ENCODE data around the gene MPP3. TPM values are rescaled to one million over a fixed set of nuclear protein-coding genes. Genes with fewer than 3 reads are reported as not detected.

Gene MPP3
- polyA plus RNA-seq, 3 donors = 1.5 TPM; not detected in 2

- Histone ChIP-seq H3K79me2 (ENCODE audit: insufficient read depth, low read length) (no peaks in the 10 kb centered on the region), H3K9me3 (replicated peaks in 1 of 2; ENCODE audit: control insufficient read depth in 1 of 2, insufficient read depth in 1 of 2, low read length in 2 of 2) (no peaks in the 10 kb centered on the region), H3K27me3 (ENCODE audit: control insufficient read depth in 2 of 2, insufficient read depth in 2 of 2, low read length in 2 of 2) (no peaks in the 10 kb centered on the region), H3K36me3 (replicated peaks in 1 of 2; ENCODE audit: control insufficient read depth in 1 of 2, insufficient read depth in 2 of 2, low read length in 2 of 2) (no peaks in the 10 kb centered on the region), H3K4me3 (replicated peaks in 1 of 3; ENCODE audit: low read depth in 2 of 3, low read length in 3 of 3) (no peak overlapping the region), H3K9ac (ENCODE audit: insufficient read depth, low read length, poor library complexity, severe bottlenecking) (no peak overlapping the region), H3K27ac (ENCODE audit: low read depth in 1 of 2, low read length in 2 of 2) (no peak overlapping the region), H3K4me2 (replicated peaks; ENCODE audit: extremely low read depth, low read length, poor library complexity, severe bottlenecking) (no peak overlapping the region), H3K4me1 (ENCODE audit: control insufficient read depth in 1 of 2, insufficient read depth in 2 of 2, low read length in 2 of 2) (no peaks in the 10 kb centered on the region), H2AFZ (ENCODE audit: insufficient read depth, low read depth, low read length, poor library complexity, severe bottlenecking) (no peak overlapping the region), H4K20me1 (ENCODE audit: insufficient read depth, low read length) (no peaks in the 10 kb centered on the region)
- 96% methylated on average over 11 of the region's 12 CpGs for WGBS (ENCODE audit: insufficient coverage)
- no peak for TF ChIP-seq CTCF (IDR thresholded peaks at IDR 0.05)
- Mint-ChIP-seq H3K36me3 (peaks cover 6 to 7% of the 10 kb centered on the region in 2 donors), H3K9me3 (no peaks in the 10 kb centered on the region), H3K27ac (no peak overlapping the region), H3K27me3 (ENCODE audit: low read depth in 3 of 3) (peaks cover 0 to 3% (median 0%) of the 10 kb centered on the region in 3 donors), H3K4me1 (no peaks in the 10 kb centered on the region), H3K4me3 (no peak overlapping the region)
- DNase-seq = no peak
- intact Hi-C loops (cut with micrococcal nuclease) = no loop called here
These were observed 7.4 kb downstream of the MPP3 start for GRCh38 chr17:43825567-43825966.

GRCh38 chr17:43823350-43824084 lies 9.4 kb downstream of the MPP3 start:
- Histone ChIP-seq H3K4me1 (ENCODE audit: control insufficient read depth in 1 of 2, insufficient read depth in 2 of 2, low read length in 2 of 2) (no peaks in the 10 kb centered on the region), H3K36me3 (replicated peaks in 1 of 2; ENCODE audit: control insufficient read depth in 1 of 2, insufficient read depth in 2 of 2, low read length in 2 of 2) (no peaks in the 10 kb centered on the region), H3K4me3 (replicated peaks in 1 of 3; ENCODE audit: low read depth in 2 of 3, low read length in 3 of 3) (no peak overlapping the region), H4K20me1 (ENCODE audit: insufficient read depth, low read length) (no peaks in the 10 kb centered on the region), H3K9me3 (replicated peaks in 1 of 2; ENCODE audit: control insufficient read depth in 1 of 2, insufficient read depth in 1 of 2, low read length in 2 of 2) (no peaks in the 10 kb centered on the region), H3K9ac (ENCODE audit: insufficient read depth, low read length, poor library complexity, severe bottlenecking) (no peak overlapping the region), H3K4me2 (replicated peaks; ENCODE audit: extremely low read depth, low read length, poor library complexity, severe bottlenecking) (no peak overlapping the region), H2AFZ (ENCODE audit: insufficient read depth, low read depth, low read length, poor library complexity, severe bottlenecking) (no peak overlapping the region), H3K79me2 (ENCODE audit: insufficient read depth, low read length) (no peaks in the 10 kb centered on the region), H3K27me3 (ENCODE audit: control insufficient read depth in 2 of 2, insufficient read depth in 2 of 2, low read length in 2 of 2) (no peaks in the 10 kb centered on the region), H3K27ac (ENCODE audit: low read depth in 1 of 2, low read length in 2 of 2) (no peak overlapping the region)
- intact Hi-C loops (cut with micrococcal nuclease) = no loop called here
- TF ChIP-seq CTCF (IDR thresholded peaks at IDR 0.05) = no peak
- Mint-ChIP-seq H3K9me3 (no peaks in the 10 kb centered on the region), H3K4me1 (peaks cover 4% of the 10 kb centered on the region), H3K27me3 (ENCODE audit: low read depth in 3 of 3) (peaks cover 0 to 1% (median 0%) of the 10 kb centered on the region in 3 donors), H3K4me3 (no peak overlapping the region), H3K36me3 (peaks cover 4 to 8% of the 10 kb centered on the region in 2 donors), H3K27ac (no peak overlapping the region)
- 90% methylated on average over 4 of the region's 10 CpGs for WGBS (ENCODE audit: insufficient coverage)
- no peak for DNase-seq

All from CD14-positive monocyte (primary cell).